ENCODE measurements around the gene ACMSD.

- TF ChIP-seq POLR2AphosphoS5 (IDR thresholded peaks at IDR 0.05; ENCODE audit: low read depth, low read length) (no peak), NRF1 (IDR thresholded peaks at IDR 0.05; ENCODE audit: low read depth, low read length) (no peak), EP300 (IDR thresholded peaks at IDR 0.05; ENCODE audit: borderline replicate concordance in 1 of 2, low read depth in 1 of 2, low read length in 1 of 2) (no peak), CTCF (IDR thresholded peaks at IDR 0.05) (no peak)
These were observed 111.7 kb downstream of the ACMSD start for GRCh38 chr2:134949981-134950708.
